HG02623 (cell line): ENCODE measurements around the gene CSNK1G1.
"Not testable (repeated sequence)": the region's sequence is repeated elsewhere in the genome, so short reads cannot be mapped to it uniquely, and the experiment has no call there.

Experiments
- ATAC-seq: cut with Tn5 transposase; IDR thresholded peaks from one replicate; pipeline ENCODE4 v1.9.1; 2021; ENCODE audit warnings: moderate library complexity; ENCODE audit not compliant: unreplicated experiment

The CSNK1G1 gene

GRCh38 chr15:64246364-64247189 is 109.4 kb downstream of the CSNK1G1 start:
- peak; percentile 87 for ATAC-seq

- no peak for ATAC-seq
These were observed 110.6 kb downstream of the CSNK1G1 start for GRCh38 chr15:64245405-64245804.

- no peak for ATAC-seq
These were observed 118.3 kb downstream of the CSNK1G1 start for GRCh38 chr15:64237677-64238076.

GRCh38 chr15:64236156-64236894 is 119.6 kb downstream of the CSNK1G1 start:
- ATAC-seq = no peak

- ATAC-seq = no peak
These were observed 120.4 kb downstream of the CSNK1G1 start for GRCh38 chr15:64235552-64235951.

GRCh38 chr15:64233299-64233698 is 122.7 kb downstream of the CSNK1G1 start:
- no peak for ATAC-seq

GRCh38 chr15:64232400-64232799 is 123.6 kb downstream of the CSNK1G1 start:
- ATAC-seq = no peak

GRCh38 chr15:64229129-64229724 is 126.7 kb downstream of the CSNK1G1 start:
- ATAC-seq = no peak

GRCh38 chr15:64225804-64226203 is 130.2 kb downstream of the CSNK1G1 start:
- ATAC-seq = no peak

GRCh38 chr15:64224511-64224910 is 131.5 kb downstream of the CSNK1G1 start:
- no peak for ATAC-seq

- ATAC-seq = no peak
These were observed 132.1 kb downstream of the CSNK1G1 start for GRCh38 chr15:64223882-64224281.

GRCh38 chr15:64222573-64223366 is 133.2 kb downstream of the CSNK1G1 start:
- ATAC-seq = no peak

GRCh38 chr15:64221911-64222310 is 134.1 kb downstream of the CSNK1G1 start:
- ATAC-seq = not testable (repeated sequence)

GRCh38 chr15:64217429-64217750 is 138.6 kb downstream of the CSNK1G1 start:
- not testable (repeated sequence) for ATAC-seq

GRCh38 chr15:64216730-64217428 is 139.1 kb downstream of the CSNK1G1 start:
- ATAC-seq = no peak

GRCh38 chr15:64216196-64216595 is 139.8 kb downstream of the CSNK1G1 start:
- no peak for ATAC-seq

GRCh38 chr15:64213646-64214045 is 142.3 kb downstream of the CSNK1G1 start:
- ATAC-seq = no peak

GRCh38 chr15:64211696-64212095 is 144.3 kb downstream of the CSNK1G1 start:
- ATAC-seq = no peak

GRCh38 chr15:64210371-64210770 is 145.6 kb downstream of the CSNK1G1 start:
- ATAC-seq = no peak

- ATAC-seq = no peak
These were observed 146.2 kb downstream of the CSNK1G1 start for GRCh38 chr15:64209680-64210334.
